Measurements from ENCODE around the gene SWSAP1. TPM values are rescaled to one million over a fixed set of nuclear protein-coding genes. Genes with fewer than 3 reads are reported as not detected.
"Not testable (repeated sequence)": the region's sequence is repeated elsewhere in the genome, so short reads cannot be mapped to it uniquely, and the experiment has no call there.

Gene SWSAP1
- polyA plus RNA-seq, 1 of the 3 experiments (the other 2 are of a cell fraction), result 2.8 TPM

DNA sequence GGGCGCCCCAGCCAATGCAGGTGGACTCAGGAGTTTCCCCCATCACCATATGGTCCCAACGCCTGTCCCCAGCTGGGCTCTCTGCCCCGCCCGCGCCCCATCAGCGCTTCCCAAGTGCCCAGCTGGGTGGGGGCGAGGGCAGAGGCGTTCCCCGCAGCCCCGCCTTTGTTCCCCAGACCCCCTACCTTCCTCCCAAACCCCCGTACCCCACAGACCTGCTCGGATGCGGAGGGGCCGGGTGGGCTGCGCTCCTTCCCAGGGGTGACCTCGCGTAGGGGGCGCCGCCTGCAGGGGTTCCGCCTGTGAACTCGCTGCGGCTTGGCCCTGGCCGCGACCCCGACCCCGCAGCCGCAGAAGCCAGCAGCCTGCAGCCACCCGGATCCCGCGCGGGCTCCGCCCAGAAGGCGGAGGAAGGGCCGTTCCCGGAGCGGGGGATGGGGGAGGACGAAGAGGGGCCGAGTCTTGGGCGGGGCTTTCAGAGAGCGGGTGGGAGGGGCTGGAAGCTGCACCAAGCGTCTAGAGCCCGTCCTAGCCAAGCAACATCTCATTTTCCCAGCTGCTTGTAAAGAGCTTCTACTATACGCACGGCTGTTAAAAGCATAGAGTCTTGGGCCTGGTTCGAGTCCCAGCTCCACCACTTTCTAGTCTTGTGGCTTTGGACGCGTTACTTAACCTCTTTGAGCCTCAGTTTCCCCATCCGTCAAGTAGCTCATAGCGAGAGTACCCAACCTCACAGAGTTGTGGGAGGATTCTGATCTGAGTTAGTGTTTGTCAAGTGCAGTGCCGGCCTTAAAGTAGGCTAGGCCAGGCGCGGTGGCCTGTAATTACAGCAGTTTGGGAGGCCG is 35.0 kb upstream of the SWSAP1 start, which contains the start of gene RAB3D:
RAB3D (minus strand) TSS at position 404 of the 845 bp plus-strand sequence. CDS start 2,258 bp downstream, outside the sequence.
- Histone ChIP-seq H3K9me3 (no peaks in the 10 kb centered on the region), H3K79me2 (ENCODE audit: insufficient read depth) (no peaks in the 10 kb centered on the region), H3K4me3 (ENCODE audit: low read depth in 2 of 2, low read length in 1 of 2) (peak within 1 kb of the TSS; percentile 66 to 88), H3K36me3 (replicated peaks in 1 of 2; ENCODE audit: control insufficient read depth in 1 of 2, insufficient read depth in 2 of 2, low read length in 1 of 2) (peaks cover 12 to 14% of the 10 kb centered on the region in 2 experiments), H4K20me1 (ENCODE audit: insufficient read depth) (peaks cover 7% of the 10 kb centered on the region), H3K4me1 (ENCODE audit: control insufficient read depth in 1 of 2, insufficient read depth in 2 of 2, low read depth in 1 of 2, low read length in 1 of 2) (peaks cover 5 to 14% of the 10 kb centered on the region in 2 experiments; a peak in 2 of 4 replicates), H3F3A (replicated peaks; ENCODE audit: insufficient read depth) (peaks cover 7% of the 10 kb centered on the region), H2AFZ (ENCODE audit: low read depth) (peak within 1 kb of the TSS; percentile 97), H3K9me2 (no peaks in the 10 kb centered on the region), H3K4me2 (peak within 1 kb of the TSS; percentile 99), H3K9ac (peak within 1 kb of the TSS; percentile 78), H3K27ac (ENCODE audit: low read depth in 2 of 2, low read length in 1 of 2) (peak within 1 kb of the TSS in 1 of 2 experiments; percentile 66; a peak in 1 of 4 replicates), H3K27me3 (ENCODE audit: insufficient read depth) (no peaks in the 10 kb centered on the region)
- CTCF ChIA-PET, result interaction anchor here (0.6 to 2.8 kb wide), 10 partner anchors 14 to 143 kb away, joined by 3 to 16 read pairs (median 4); partner anchors contain the start of genes ANGPTL8, EPOR and SWSAP1
- peak; percentile 99 for DNase-seq
- POLR2A ChIA-PET, result interaction anchor here (1.3 to 4.2 kb wide), 5 partner anchors 13 to 35 kb away, joined by 3 to 17 read pairs (median 5); partner anchors contain the start of gene SWSAP1
- WGBS (ENCODE audit: low lambda C conversion rate), result 13% methylated on average over 24 of the region's 53 CpGs
- TF ChIP-seq YY1 (IDR thresholded peaks at IDR 0.05; ENCODE audit: low read depth), result no peak
- peak; percentile 37; the same call in 1 of the 2 replicates for TF ChIP-seq RCOR1 (IDR thresholded peaks at IDR 0.05; ENCODE audit: low read length)
- TF ChIP-seq SIN3A (IDR thresholded peaks at IDR 0.05; ENCODE audit: borderline replicate concordance, low read depth, low read length), result peak; percentile 17; the same call in 1 of the 2 replicates
- TF ChIP-seq, protein P1, sequence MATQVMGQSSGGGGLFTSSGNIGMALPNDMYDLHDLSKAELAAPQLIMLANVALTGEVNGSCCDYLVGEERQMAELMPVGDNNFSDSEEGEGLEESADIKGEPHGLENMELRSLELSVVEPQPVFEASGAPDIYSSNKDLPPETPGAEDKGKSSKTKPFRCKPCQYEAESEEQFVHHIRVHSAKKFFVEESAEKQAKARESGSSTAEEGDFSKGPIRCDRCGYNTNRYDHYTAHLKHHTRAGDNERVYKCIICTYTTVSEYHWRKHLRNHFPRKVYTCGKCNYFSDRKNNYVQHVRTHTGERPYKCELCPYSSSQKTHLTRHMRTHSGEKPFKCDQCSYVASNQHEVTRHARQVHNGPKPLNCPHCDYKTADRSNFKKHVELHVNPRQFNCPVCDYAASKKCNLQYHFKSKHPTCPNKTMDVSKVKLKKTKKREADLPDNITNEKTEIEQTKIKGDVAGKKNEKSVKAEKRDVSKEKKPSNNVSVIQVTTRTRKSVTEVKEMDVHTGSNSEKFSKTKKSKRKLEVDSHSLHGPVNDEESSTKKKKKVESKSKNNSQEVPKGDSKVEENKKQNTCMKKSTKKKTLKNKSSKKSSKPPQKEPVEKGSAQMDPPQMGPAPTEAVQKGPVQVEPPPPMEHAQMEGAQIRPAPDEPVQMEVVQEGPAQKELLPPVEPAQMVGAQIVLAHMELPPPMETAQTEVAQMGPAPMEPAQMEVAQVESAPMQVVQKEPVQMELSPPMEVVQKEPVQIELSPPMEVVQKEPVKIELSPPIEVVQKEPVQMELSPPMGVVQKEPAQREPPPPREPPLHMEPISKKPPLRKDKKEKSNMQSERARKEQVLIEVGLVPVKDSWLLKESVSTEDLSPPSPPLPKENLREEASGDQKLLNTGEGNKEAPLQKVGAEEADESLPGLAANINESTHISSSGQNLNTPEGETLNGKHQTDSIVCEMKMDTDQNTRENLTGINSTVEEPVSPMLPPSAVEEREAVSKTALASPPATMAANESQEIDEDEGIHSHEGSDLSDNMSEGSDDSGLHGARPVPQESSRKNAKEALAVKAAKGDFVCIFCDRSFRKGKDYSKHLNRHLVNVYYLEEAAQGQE (IDR thresholded peaks at IDR 0.05; ENCODE audit: low read depth, low read length), result no peak
- peak; percentile 62 for TF ChIP-seq TAF1 (IDR thresholded peaks at IDR 0.05; ENCODE audit: borderline replicate concordance, low read depth, low read length)
- TF ChIP-seq, protein P2, sequence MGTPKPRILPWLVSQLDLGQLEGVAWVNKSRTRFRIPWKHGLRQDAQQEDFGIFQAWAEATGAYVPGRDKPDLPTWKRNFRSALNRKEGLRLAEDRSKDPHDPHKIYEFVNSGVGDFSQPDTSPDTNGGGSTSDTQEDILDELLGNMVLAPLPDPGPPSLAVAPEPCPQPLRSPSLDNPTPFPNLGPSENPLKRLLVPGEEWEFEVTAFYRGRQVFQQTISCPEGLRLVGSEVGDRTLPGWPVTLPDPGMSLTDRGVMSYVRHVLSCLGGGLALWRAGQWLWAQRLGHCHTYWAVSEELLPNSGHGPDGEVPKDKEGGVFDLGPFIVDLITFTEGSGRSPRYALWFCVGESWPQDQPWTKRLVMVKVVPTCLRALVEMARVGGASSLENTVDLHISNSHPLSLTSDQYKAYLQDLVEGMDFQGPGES (IDR thresholded peaks at IDR 0.05; ENCODE audit: low read depth, low read length), result no peak
- TF ChIP-seq MEF2A (IDR thresholded peaks at IDR 0.05; ENCODE audit: borderline replicate concordance, low read depth), result no peak
- TF ChIP-seq CHD2 (IDR thresholded peaks at IDR 0.05; ENCODE audit: low read length, partially characterized antibody), result peak; percentile 85
- TF ChIP-seq, protein P3, sequence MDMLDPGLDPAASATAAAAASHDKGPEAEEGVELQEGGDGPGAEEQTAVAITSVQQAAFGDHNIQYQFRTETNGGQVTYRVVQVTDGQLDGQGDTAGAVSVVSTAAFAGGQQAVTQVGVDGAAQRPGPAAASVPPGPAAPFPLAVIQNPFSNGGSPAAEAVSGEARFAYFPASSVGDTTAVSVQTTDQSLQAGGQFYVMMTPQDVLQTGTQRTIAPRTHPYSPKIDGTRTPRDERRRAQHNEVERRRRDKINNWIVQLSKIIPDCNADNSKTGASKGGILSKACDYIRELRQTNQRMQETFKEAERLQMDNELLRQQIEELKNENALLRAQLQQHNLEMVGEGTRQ (IDR thresholded peaks at IDR 0.05; ENCODE audit: borderline replicate concordance, low read depth, low read length), result no peak
- no peak for TF ChIP-seq GABPA (IDR thresholded peaks at IDR 0.05; ENCODE audit: low read depth)
- peak; percentile 75 for TF ChIP-seq POLR2AphosphoS5 (IDR thresholded peaks at IDR 0.05; ENCODE audit: low read depth, low read length)
- TF ChIP-seq FOSL2 (IDR thresholded peaks at IDR 0.05; ENCODE audit: borderline replicate concordance, low read depth), result no peak
- no peak for TF ChIP-seq FOXJ3 (CRISPR knock-in tag; IDR thresholded peaks at IDR 0.05)
- TF ChIP-seq SMC3 (IDR thresholded peaks at IDR 0.05; ENCODE audit: low read depth, low read length), result peak; percentile 20; the same call in 1 of the 2 replicates

DNA sequence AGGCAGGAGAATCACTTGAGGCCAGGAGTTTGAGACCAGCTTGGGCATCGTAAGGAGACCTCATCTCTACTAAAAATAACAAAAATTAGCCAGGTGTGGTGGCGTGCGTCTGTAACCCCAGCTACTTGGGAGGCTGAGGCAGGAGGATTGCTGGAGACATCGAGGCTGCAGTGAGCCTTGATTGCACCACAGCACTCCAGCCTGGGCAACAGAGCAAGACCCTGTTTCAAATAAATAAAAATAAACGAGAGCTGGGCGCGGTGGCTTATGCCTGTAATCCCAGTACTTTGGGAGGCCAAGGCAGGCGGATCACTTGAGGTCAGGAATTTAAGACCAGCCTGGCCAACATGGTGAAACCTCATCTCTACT is 34.4 kb upstream of the SWSAP1 start:
- peak overlapping the region; percentile 39; the same call in 1 of the 2 replicates for H3K9ac ChIP-seq

More for the DNA sequence above, 34.4 kb upstream of the SWSAP1 start:
- Histone ChIP-seq H3K4me1 (ENCODE audit: control insufficient read depth in 1 of 2, insufficient read depth in 2 of 2, low read depth in 1 of 2, low read length in 1 of 2) (peaks cover 10 to 17% of the 10 kb centered on the region in 2 experiments; a peak in 2 of 4 replicates), H3F3A (replicated peaks; ENCODE audit: insufficient read depth) (peaks cover 11% of the 10 kb centered on the region), H2AFZ (ENCODE audit: low read depth) (peak overlapping the region; percentile 97), H3K4me3 (ENCODE audit: low read depth in 2 of 2, low read length in 1 of 2) (peak overlapping the region; percentile 66 to 88; a peak in 3 of 4 replicates), H3K27ac (ENCODE audit: low read depth in 2 of 2, low read length in 1 of 2) (peak overlapping the region in 1 of 2 experiments; percentile 61; a peak in 1 of 4 replicates), H3K36me3 (replicated peaks in 1 of 2; ENCODE audit: control insufficient read depth in 1 of 2, insufficient read depth in 2 of 2, low read length in 1 of 2) (peaks cover 10 to 12% of the 10 kb centered on the region in 2 experiments), H3K4me2 (peak overlapping the region; percentile 99)
- not testable (repeated sequence) for H3K9me2 ChIP-seq; H3K9me3 ChIP-seq; H3K27me3 ChIP-seq (ENCODE audit: insufficient read depth); H3K79me2 ChIP-seq (ENCODE audit: insufficient read depth); DNase-seq; H4K20me1 ChIP-seq (ENCODE audit: insufficient read depth)
- POLR2A ChIA-PET, result interaction anchor here (1.6 to 4.2 kb wide), 4 partner anchors 13 to 35 kb away, joined by 4 to 17 read pairs (median 6); partner anchors contain the start of gene SWSAP1
- CTCF ChIA-PET, result interaction anchor here (0.8 to 2.8 kb wide), 5 partner anchors 18 to 143 kb away, joined by 3 to 16 read pairs (median 5); no protein-coding TSS in a partner anchor
- WGBS (ENCODE audit: low lambda C conversion rate), result 98% methylated on average over 8 of the region's 8 CpGs
